Measurements from ENCODE around the gene SEMA4D.
"Not testable (repeated sequence)": the region's sequence is repeated elsewhere in the genome, so short reads cannot be mapped to it uniquely, and the experiment has no call there.

SEMA4D gene

DNA sequence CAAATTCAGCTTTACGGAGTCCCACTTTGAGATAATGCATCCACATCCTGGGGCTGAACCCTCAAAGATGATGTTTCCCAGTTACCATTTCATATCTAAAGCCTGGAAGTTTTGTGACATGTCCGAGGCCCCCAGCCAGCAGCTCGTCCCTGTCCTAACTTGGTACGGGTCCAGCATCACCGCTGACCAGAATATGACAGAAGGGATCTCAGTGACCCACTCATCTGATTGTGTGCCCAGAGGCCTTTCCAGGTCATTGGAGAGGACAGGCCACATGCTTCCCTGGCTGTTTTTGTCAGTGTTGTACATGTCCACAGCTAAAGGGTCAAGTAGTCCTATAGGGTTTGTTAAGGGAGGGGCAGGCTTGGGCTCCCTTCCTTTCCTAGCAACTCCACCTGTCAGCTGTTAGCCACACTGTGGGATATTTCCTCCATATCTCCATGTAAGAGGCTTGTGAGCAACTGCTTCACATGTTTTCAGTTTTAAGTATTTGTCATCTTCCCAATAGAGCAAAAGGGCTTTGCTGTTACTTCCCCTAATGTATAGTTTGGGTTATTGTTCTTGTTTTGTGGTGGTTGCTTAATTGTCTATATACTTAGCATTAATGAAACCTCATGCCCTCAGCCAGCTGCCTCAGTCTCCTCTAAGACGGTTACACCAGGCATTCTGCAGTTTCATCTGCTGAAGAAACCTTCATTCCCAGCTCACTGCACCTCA, 146.2 kb downstream of the SEMA4D start:
- no peak for DNase-seq (ENCODE audit: low spot score)

DNA sequence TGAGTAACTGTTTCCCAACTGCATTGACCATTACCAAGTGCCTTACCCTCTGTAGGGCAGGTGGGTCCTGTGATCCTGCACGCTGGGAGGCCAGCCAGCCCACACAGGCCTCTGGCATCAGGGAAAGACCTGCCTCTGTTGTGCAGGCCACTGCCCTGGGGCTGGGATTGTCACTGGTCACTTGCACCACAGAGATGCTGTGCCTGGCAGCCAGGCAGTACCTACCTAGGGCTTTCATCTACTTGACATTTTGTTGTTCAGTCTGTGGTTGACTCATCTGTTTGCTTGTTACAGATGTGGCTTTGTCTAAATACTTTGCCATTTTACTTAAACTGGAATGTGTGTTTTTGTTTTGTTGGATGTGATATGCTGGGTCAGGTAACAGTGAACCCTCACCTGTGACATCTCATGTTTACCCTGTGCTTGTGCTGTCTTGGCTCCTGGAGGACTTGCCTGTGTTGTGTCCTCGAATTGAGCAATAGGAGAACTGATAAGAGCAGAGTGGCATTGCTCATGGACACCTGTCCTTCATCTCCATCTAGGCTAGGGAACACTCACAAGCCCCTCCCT, 146.8 kb downstream of the SEMA4D start:
- DNase-seq (ENCODE audit: low spot score): no peak

DNA sequence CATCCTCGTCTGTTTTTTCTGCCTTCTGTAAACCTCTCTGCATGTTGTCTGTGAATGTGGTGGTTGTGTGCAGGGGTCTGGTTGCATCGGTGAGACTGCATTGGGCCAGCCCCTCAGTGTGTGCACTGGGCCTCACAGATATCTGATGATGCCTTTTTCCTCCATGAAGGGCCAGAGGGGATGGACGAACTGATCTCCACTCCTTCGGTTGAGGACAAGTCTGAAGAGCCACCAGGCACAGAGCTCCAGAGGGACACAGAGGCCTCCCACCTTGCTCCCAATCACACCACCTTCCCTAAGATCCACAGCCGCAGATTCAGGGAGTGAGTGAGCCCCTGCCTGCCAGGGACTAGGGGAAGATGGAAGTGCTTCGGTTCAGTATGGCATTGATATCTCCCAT, 148.3 kb downstream of the SEMA4D start:
- no peak for DNase-seq (ENCODE audit: low spot score)

DNA sequence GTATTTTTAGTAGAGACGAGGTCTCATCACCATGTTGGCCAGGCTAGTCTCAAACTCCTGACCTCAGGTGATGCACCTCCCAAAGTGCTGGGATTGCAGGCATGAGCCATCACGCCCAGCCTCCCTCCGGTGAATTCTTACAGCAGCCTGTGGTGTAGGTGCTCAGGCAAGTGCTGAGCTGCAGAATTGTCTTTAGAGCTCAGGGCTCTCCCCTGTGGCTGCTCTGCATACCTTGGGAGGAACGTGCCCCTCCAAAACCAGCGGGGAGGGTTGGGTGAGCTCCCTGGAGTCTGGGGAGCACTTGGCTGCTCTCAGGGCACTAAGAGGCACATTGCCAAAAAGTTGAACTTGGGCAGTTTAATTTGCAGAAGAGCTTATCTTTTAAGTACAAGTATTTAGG, 150.3 kb downstream of the SEMA4D start:
- DNase-seq (ENCODE audit: low spot score): no peak

DNA sequence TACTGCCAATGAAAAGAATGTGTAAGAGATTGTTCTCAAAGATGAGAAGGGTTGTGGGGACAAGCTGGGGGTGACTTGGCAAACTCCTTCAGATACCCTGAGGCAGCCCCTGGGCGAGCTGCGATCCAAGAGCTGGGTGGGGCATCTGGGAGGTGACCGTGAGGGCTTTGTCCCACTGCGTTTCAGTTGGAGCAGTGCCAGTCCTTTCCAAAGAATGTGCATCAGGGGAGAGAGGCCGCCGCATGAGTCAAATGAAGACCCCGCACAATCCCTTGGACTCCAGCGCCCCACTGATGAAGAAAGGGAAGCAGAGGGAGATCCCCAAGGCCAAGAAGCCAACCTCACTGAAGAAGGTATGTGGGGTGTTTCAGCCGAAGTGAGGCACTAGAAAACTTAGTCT, 151.2 kb downstream of the SEMA4D start:
- no peak for DNase-seq (ENCODE audit: low spot score)

DNA sequence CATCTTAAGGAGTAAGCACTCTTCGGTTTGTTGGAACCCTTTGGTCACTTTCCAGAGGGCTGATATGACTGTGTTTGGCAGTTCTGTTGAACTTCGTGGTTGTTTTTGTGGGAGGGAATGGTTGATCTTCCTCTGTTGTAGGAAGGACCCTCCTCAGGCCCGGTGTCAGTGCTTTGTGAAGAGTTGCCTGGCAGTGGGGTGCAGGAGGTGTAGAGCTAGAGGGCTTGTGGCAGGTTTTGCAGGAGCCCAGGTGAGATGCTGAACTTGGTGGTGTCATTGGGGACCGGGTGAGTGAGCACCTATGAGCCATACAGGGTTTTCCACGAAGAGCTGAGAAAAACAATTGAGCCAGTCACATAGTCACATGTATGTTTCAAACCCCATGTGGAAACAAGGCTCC, 152.4 kb downstream of the SEMA4D start:
- DNase-seq (ENCODE audit: low spot score): no peak

DNA sequence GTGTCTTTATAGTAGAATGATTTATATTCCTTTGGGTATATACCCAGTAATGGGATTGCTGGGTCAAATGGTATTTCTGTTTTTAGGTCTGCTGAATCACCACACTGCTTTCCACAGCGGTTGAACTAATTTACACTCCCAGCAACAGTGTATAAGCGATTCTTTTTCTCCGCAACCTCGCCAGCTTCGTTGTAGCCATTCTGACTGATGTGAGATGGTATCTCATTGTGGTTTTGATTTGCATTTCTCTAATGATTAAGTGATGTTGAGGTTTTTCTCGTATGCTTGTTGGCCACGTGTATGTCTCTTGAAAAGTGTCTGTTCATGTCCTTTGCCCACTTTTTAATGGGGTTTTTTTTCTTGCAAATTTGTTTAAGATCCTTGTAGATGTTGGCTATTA, 154.1 kb downstream of the SEMA4D start:
- DNase-seq (ENCODE audit: low spot score): not testable (repeated sequence)

DNA sequence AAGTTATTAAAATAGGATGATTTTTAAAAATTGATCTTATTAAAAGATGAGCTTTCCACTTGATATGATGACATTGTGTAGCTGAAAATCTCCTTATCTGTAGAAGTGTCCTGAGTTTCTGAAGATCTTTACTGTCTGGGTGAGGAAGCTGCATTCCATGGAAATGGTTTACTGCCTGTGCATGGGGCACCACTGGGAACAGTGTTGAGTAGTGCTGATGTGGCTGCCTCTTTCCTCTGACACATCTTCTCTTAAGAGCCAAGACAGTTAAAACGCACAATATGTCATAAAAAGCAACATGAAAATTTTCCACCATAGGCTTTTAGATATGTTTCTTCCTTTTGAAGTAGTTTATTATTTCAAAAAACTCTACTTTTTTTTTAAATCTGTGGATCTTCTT, 155.0 kb downstream of the SEMA4D start:
- no peak for DNase-seq (ENCODE audit: low spot score)

DNA sequence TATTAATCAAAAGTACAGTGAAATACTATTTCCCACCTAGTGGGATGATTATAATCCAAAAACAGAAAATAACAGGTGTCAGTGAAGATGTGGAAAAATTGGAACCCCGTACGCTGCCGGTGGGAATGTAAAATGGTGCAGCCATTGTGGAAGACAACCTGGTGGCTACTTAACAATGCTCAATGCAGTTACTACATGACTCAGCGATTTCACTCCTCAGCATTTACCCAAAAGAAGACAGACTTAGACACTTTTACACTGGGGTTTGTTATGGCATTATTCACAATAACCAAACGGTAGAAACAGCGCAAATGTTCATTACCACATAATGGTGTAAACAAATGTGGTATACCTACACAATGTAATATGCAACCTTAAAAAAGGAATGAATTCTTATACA, 155.7 kb downstream of the SEMA4D start:
- DNase-seq (ENCODE audit: low spot score): no peak

DNA sequence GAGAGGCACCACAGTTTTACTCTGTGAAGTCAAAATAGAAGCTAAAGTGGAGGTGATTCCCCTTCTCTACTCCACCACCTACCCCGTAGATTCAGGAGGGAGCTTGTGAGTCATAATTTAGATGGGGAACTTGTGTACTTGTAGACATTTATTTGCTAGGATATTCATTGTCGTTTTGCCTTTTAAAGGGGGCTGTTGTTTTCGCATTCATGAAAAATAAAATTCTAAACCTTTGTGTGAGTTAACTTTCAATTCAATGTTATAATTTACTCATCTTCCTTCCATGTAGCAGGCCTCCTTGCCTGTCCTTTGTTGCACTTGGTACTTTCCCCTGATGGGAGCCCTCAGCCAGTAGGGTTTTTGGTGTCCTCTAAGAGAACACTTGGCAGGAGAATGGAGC, 157.6 kb downstream of the SEMA4D start:
- DNase-seq (ENCODE audit: low spot score): no peak

DNA sequence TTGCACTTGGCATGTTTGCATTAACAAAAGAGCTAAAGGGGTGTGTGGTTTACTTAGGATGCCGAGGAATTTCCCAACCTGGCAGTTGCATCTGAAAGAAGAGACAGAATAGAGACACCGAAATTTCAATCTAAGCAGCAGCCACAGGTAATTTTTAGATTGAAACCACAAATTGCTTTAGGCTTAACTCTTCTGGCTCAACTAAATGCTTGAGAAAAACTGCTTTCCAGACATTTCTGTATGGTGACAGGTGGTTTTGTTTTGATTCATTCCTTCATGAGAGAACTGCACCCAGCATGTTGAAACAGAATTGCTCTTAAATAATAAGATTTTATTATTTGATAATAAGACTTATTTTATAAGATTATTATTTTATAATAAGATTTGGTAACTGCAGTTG, 158.1 kb downstream of the SEMA4D start:
- DNase-seq (ENCODE audit: low spot score): no peak

DNA sequence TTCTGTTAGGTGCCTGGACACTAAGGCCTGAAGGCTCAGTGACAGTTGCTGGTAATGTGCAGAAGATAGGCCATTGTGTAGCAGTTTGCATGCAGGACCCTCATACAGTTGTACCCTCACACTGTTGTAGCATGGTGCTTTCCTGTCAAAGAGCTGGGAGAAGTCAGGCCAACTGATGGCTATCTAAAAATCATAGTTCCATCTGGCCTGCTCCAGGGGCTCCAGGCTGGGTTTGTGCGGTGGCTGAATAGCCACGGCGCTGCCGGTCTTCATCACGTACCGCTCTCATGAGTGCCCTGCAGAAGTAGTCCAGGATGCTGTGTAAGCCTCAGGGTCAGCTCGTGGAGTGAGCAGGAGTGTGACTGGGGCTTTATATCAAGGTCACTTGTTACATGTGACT, 167.4 kb downstream of the SEMA4D start:
- DNase-seq (ENCODE audit: low spot score): no peak

DNA sequence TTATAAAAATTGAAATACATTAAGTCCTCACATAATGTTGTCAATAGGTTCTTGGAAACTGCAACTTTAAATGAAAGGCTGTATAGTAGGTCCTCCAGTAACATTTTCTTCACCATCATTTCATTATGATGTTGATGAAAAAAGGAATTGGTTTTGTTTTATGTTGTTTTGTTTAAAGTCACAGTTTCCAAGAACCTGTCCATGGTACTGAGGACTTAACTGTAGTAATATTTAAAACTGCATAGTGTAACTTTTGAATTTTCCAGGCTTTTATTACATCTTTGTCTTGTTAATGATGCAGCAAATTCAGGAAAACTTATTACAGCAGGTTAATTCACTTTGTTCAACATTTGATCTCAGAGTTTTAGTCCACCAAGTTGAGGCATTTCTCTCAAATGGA, 168.0 kb downstream of the SEMA4D start:
- DNase-seq (ENCODE audit: low spot score): no peak

DNA sequence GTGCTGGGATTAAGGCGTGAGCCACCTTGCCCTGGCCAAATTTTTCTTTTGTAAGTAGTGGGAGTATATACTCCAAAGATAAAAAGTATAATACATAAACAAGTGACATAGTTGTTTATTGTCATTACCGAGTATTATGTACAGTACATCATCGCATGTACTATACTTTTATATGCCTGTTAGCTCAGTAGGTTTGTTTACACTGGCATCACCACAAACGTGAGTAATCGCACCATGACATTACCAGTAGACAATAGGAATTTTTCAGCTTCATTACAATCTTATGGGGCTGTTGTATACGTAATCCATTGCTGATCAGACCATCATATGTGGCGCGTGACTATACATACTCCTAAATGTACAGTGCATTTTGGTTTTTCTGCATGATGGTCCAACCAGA, 169.8 kb downstream of the SEMA4D start:
- DNase-seq (ENCODE audit: low spot score): no peak

DNA sequence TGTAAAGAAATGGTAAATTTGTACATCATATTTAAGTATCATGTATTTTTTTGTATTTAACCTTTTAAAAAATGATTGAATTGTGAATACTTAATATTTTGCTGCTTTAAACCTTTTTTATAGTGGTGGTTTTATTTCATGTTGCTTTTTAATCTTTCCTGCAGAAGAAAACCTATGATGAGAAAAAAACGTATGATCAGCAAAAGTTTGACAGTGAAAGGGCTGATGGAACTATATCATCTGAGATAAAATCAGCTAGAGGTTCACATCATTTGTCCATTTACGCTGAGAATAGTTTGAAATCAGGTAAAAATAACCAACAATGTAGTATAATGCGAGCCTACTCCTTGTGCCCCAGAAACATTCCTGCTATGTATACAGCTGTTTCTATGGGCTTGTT, 172.2 kb downstream of the SEMA4D start:
- DNase-seq (ENCODE audit: low spot score): no peak

DNA sequence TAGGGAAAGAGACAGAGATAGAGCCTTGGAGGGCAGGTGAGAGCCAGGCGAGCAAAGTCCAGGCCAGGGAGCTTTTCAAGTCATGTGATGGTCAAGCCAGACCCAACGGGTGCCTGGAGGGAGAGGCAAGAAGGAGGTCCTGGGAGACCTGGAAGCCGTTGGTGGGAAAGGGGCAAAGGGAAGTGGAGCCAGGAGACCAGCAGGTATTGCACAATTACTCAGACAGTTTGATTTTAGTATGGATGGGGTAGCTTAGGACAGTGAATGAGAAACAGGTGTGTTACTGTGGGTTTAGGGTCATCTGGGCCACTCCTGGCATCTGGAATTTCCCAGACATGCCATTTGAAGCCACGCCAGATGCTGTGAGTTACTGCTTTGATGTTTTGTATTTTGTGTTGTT, 174.5 kb downstream of the SEMA4D start:
- no peak for DNase-seq (ENCODE audit: low spot score)

DNA sequence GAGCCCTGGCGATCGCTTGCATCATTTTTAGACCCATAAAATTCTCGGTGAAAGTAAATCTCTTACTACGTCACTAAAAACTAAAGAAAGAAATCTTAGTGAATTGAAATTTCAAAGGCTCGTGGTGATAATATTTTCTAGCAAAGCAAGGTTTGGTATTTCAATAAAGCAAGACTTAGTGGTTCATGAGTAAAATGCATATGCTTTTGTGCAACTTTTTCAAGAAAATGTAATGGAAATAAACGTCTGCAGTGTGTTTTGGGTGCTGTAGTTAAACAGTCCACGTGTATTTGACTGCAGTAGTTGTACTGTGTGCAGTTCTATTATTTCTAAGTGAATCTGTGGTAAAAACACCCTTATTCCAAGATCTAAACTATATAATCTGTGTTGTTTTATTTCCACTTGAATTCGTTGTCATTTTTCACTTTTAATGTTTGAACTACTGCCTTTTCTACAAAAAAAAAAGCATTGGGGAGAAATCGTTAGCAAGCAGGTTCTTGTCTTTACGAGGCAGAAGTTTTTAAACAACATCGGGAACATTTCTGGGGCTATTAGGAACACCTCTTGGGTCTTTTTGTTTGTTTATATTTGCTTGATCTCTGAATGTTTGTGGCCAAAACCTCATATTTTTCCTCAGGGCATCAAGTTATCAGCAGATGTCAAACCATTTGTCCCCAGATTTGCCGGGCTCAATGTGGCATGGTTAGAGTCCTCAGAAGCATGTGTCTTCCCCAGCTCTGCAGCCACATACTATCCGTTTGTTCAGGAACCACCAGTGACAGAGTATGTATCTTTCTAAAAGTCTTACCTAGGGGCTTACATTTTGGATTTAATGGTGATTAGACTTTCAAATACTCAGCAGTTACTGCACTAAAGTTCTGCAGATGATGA, 178.7 kb downstream of the SEMA4D start:
- DNase-seq (ENCODE audit: low spot score): no peak

DNA sequence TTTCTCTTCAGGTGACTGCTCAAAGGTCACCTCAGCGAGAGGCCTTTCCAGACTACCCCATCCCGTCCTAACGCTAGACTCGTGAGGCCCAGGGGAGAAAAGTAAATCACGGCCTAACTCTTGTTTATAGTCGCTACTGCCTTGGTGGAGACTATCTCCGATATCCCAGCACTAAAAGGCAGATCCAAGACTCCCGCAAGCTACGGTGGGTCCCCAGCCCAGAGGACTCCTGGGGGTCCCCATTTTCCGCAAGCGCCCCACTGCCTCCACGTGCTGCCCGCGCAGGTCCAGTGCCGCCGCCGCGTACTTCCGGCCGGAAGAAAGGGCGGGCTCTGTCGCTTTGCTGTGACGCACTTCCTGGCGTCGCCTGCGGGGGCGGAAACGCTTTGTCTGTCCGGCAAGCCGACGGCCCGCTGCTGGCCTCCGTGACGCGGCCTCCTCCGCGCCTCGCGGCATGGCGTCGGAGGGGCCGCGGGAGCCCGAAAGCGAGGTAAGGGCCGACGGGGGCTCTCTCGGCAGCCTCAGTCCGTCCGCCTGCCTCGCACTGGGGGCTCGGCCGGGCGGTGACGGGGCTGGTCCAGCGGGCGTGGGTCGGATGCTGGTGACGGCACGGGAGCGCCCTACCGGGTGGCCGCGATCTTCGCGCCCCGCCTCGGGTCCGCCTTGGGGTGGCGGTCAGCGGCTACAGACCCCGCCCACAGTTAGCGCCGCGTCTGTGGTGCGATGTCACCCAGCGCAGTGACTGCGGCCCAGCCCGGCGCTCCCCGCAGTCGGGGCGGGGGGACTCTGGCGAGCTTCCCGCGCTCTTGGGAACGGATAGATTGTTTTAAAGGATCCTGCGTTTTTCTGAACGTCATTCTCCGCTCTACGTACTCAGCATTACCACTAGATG, 179.5 kb downstream of the SEMA4D start, which contains the start of gene SECISBP2:
Gene SECISBP2 (plus strand): TSS at position 378 of the 892 bp plus-strand sequence. CDS start 77 bp downstream, at position 455.
- peak; percentile 91 for DNase-seq (ENCODE audit: low spot score)

DNA sequence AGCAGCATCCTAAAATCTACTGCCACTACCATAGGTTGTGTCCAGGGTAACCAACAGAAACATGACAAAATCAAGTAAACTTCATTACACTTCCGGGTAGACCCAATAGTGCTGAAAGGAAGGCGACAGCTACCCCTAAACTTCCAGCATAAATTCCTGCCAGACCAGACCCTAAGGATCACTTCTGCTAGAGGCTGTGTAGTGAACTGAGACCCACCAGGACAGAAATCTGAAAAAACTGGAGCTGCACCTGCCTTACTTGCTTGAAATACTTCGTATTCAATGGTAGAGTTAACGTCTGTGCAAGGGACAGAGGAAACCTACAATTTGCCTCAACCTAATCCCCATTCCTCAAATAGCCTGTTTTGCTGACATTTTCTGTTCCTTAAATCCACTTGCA, 180.6 kb downstream of the SEMA4D start:
- no peak for DNase-seq (ENCODE audit: low spot score)

DNA sequence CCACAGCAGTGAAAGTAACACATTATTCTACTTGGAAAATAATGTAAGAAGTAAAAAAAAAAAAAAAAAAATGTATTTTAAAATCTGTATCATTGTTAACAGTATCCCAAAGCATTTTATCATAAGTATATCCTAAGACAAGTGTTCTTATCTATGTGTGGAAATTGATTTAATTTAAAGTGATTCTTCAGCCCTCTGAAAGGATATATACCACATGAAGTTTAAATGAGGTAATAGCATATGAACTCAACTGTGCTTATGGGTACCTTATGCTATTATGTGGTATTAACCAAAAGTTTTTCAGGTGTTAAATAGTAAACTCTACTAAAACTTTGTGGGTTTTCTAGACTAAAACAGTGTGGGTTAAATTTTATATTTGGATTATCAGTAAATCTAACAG, 182.4 kb downstream of the SEMA4D start:
- DNase-seq (ENCODE audit: low spot score): no peak

DNA sequence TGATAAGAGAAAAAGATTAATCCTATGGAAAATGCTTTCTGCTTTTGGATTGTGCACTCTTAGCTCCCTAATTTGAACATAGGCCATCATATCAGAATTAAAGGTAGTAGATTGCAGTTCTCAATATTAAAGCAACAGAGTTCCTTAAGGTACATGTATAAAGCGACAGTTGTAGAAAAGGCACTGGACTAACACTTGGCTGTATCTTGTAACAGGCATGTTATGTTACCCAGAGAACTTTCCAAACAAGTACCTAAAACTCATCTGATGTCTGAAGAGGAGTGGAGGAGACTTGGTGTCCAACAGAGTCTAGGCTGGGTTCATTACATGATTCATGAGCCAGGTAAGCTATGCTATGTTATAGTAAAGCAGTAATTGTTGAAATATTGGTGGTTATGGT, 183.0 kb downstream of the SEMA4D start:
- DNase-seq (ENCODE audit: low spot score): no peak

DNA sequence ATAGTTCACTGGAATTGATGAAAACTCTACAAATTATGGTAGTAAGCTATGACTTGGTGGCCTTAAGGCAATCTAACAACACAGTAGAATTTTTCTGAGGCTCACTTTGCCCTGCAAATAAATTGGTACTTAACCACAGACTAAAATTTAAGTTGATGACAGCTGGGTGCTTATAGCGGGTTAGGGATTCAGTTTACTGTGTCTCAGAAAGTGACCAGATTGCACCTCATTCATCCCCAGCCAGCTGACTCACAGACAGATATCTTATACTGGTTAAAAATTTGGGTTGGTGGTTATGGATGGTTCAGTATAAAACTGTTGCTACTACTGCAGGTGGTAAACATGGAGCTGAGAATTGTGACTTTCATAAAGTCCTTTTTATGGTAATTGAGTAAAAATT, 184.1 kb downstream of the SEMA4D start:
- DNase-seq (ENCODE audit: low spot score): no peak

Measured in D341Med (cell line).